GM19463 (cell line): ENCODE results near the gene FOXA2.

Experiments used
- ATAC-seq: cut with Tn5 transposase; IDR thresholded peaks from one replicate; pipeline ENCODE4 v1.9.1; 2021; ENCODE audit warnings: mild to moderate bottlenecking, moderate library complexity; ENCODE audit not compliant: unreplicated experiment

FOXA2 gene

DNA sequence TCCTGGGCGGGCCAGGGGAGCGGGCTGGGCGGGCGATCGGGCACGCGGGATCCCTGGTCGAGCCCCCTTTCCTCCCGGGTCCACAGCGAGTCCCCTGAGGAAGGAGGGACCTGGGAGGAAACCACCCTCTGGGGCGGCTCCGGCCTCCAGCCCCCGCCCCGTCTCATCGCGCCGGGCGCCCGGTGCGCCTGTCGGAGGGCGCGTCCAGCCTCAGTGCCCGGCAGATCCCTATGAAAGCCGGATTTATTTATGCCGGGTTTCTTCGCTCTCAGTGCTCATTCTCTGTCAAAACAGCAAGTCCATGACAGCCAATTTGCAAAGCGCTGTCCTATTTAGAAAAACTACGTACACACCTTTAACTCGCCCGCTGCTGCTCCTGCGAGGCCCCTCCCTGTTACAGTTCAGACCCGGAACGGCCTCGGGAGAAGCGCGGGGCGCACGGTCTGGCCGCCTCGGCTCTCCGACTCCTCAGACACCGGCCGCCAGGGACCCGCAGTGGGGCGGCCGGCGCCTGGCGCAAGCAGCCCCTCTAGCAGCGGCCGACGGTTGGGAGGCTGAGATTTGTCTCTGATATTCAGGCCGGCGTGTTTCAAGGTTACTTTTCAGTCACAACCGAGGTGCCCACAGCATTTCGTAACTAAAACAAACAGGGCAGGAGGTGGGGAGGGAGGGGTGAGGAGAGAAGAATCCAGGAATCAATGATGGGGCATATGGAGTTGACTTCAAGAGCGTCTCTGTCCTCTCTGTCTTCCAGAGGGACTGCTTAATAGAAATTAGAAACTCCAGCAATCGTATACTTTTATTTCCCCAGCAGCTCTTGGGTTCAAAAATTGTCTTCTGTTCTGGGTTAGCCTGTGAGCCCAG lies 782 bp upstream of the FOXA2 start:
- ATAC-seq, result no peak

DNA sequence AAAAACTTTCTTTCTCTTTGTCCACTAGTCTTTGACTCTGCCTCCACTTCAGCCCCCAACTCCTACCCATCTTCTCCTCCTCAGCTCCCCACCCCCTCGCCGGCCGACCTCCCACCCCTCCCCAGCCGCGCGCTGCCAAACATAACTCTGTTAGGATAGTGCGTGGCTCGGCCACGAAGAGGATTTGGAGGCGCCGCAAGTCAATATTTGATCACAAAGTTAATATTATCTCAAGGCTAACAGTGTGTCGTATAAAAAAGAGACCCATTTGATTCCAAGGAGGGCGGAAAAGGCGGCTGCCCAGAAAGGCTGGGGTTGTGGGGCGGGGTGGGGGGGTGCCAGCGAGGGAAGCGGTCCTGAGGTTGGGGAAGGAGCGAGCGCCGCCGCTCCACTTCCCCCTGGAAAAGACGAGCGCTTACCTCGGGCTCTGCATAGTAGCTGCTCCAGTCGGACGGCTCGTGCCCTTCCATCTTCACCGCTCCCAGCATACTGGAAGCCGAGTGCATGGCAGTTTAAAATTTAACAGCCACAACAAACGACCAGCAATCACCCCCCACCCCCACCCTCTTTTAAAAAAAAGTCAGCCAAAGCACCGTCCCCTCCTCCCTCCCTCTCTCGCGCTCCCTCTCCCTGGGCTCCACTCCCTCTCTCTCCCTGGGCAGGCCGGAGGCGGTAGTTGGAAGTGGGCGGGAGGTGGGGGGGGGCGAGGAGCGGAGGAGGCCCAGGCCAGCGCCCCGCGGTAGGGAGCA lies 425 bp downstream of the FOXA2 start:
- ATAC-seq, result no peak

DNA sequence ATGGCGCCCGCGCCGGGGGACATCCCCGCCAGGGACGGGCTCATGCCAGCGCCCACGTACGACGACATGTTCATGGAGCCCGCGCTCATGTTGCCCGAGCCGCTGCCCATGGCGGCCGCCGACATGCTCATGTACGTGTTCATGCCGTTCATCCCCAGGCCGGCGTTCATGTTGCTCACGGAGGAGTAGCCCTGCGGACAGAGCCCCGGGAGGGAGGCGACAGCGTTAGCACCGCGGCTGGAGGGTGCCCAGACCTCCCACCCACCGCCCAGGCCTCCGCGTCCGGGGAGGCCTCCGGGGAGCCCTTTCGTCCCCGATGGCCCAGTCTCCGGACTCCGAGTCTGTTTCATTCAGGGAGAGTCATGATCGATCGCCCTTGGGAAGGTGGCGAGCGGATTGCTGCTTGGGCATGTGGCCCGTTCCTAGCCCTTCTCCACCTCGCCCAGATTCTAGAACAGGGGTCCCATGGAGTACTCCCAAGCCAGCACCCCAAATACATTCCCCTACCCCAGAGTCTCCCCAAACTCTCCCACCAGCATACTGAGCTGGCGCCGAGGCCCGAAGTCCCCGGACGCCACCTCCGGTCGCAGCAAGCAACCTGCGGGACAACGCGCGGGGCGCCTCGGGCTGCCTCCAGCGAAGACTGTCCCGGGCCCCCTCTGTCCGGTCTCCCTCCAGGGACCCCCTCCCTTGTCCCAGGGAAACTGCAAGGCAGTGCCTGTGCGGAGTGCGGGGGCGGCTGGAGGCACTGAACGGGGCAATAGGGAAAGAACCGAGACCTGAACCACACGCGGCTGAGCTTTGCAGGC lies 1.2 kb downstream of the FOXA2 start:
- no peak for ATAC-seq

DNA sequence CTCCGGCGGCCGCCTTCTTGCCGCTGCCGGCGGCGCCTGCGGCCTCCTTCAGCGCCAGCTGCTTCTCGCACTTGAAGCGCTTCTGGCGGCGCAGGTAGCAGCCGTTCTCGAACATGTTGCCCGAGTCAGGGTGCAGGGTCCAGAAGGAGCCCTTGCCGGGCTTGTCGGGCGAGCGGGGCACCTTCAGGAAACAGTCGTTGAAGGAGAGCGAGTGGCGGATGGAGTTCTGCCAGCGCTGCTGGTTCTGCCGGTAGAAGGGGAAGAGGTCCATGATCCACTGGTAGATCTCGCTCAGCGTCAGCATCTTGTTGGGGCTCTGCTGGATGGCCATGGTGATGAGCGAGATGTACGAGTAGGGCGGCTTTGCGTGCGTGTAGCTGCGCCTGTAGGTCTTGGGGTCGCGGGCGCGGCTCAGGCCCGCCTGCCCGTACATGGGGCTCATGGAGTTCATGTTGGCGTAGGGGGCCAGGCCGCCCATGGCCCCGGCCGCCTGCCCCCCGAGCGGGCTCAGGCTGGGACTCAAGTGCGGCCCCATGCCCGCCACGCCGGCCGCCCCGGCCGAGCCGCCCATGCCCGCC lies 1.9 kb downstream of the FOXA2 start:
- ATAC-seq, result no peak

DNA sequence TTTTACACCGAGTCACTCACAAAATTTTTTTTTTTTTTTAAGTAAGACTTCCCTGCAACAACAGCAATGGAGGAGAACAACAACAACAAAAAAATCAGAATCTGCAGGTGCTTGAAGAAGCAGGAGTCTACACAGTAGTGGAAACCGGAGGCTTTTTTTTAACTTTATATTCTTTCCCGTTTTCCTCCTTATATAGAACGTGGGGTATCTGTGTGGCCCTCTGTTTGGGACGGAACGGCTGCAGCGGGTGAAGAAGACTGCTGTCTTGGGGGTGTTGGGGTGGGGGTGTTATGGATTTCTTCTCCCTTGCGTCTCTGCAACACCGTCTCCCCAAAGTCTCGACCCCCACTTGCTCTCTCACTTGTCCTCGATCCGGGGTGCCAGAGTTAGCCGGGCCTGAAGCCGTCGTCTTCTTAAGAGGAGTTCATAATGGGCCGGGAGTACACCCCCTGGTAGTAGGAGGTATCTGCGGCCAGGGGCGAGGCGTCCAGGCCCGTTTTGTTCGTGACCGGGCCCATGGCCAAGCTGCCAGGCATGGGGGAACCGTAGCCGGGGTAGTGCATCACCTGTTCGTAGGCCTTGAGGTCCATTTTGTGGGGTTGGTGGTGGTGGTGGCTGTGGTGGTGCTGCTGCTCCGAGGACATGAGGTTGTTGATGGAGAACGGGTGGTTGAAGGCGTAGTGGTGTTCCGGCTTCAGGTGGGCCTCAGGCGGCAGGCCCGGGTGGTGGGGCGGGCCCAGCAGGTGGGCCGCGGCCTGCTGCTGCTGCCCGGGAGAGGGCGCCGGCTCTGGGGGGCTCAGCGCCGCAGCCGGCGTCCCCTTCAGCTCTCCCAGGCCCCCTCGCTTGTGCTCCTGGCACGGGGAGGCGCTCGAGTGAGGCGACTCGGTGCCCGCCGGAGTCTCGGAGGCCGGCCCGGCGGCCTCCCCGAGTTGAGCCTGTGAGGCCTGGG lies 2.7 kb downstream of the FOXA2 start:
- no peak for ATAC-seq

DNA sequence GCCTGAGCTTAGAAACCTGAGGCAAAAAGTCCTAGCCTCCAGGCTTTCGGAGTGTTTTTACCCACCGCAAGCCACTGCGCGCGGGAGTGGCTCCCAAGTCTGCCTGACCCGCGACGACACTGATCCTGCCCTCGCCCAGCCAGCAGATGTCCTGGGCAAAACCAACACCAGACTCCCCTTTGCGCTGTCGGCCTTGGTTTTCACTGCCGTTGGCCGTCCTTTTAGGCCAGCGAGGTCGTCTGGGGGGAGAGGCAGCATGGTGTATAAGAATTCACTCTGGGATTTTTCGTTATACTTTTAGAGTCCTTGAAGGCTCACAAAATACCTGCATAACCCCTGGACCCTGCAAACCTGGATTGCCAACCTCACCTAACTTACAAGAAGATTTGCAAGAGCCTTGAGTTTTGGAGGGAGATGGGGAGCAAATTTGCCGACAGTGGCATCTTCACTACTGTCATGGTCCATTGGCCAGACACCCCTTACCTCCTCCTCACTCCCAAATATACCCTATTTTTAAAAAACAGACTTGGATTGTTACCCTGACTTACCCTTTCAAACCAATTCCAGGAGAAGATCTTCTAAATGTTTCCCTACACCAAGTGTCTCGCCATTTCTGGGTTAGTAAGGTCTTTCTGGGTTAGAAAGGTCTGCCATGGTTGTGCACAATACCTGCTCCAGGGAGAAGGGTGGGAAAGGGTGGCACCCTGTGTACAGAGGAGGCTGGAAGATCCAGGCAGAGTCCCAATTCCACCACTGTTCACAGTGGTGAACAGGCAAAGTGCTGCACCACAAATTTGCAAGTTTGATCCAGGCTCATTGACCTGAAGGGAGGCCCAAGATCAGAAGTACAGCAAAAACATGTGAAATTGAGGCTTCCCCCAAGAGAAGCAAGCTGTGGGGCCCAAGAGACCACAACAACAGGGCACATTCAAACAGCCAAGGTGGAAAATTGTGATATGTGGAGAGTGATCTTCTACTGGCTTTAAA lies 4.4 kb downstream of the FOXA2 start:
- ATAC-seq, result no peak

DNA sequence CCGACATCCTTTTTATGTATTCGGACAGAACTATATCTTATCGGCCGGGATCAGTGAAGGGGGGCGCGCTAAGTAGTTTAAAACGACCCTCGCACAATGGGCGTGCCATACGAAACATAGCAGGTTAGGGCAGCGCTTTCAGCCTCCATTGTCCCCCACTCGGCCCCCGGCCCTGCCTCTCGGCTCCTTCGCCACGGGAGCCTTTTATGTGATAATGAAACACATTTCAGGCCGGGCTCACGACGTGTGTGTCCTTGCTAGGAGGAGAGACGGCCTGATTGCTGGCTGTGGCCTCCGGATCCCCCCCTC lies 5.3 kb downstream of the FOXA2 start:
- no peak for ATAC-seq

DNA sequence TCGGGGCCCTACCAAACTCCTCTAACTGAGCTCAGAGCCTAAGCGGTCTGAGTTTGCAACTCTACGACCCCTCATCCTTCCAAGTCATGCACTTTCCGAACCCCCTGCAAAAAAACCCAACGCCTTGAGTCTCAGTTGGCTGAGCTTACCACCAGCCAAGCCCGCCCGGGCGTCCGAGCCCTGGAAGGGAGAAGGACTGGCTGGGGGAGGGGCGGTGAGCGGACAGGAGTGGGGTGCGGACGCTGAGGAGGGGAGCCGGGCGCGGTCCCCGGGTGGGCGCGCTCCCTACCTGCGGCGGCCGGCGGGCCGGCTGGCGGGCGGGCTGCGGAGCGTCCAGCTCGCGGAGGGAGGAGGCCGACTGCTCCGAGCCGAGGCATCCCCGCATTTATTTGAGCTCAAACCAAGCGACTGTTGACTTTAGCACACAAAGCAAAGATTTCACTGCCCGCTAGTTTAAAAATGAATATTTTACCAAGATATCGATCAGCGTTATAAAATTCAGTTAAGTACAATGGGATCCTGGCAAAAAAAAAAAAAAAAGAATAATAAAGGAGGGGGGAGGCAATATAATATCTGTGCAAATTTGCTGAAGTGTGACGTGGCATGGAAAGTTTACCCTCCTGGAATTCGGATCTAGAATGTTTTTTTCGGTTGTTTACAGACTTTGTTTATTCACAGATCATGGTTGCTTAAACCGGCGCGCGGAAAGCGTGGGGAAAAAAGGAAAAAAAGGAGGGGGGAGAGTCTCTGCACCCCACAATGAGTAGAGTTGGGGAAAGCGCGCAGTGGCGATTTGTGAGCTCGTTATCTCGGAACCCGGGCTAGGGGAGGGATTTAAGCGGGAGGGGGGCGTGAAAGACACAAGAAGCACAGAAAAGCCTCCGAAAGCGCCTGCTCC lies 5.9 kb downstream of the FOXA2 start:
- no peak for ATAC-seq

DNA sequence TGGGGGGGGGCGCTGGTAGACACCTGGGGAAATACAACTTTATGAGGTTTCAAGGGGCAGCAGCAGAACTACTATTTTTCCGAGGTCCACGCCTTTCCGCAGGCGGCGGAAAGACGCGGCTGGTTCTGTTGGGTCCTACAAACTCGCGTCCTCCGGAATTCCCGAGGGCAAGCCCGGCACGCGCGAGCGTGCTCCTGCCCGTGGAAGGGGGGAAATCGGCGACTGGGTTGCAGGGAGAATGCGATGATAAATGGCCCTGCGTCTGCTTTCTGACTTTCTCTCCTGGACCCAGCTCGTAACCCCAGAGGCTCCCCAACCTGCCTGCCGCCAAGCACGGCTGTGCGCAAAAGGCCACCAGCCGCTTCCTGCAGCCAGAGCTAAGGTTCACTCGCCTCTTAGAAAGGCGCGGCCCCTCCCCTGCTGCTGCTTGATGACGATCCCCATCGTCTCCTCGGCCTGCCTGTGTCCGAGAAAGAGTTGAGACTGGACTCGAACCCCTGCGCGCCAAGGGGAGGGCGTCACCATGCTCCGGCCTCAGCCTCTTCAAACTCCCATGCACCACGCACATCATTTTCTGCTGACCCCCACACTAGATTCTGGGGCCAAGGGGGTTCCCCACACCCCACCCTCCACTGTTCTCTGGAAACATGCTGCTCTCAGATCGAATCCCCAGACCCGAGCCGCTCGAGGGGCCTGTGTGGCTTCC lies 6.7 kb downstream of the FOXA2 start:
- no peak for ATAC-seq

DNA sequence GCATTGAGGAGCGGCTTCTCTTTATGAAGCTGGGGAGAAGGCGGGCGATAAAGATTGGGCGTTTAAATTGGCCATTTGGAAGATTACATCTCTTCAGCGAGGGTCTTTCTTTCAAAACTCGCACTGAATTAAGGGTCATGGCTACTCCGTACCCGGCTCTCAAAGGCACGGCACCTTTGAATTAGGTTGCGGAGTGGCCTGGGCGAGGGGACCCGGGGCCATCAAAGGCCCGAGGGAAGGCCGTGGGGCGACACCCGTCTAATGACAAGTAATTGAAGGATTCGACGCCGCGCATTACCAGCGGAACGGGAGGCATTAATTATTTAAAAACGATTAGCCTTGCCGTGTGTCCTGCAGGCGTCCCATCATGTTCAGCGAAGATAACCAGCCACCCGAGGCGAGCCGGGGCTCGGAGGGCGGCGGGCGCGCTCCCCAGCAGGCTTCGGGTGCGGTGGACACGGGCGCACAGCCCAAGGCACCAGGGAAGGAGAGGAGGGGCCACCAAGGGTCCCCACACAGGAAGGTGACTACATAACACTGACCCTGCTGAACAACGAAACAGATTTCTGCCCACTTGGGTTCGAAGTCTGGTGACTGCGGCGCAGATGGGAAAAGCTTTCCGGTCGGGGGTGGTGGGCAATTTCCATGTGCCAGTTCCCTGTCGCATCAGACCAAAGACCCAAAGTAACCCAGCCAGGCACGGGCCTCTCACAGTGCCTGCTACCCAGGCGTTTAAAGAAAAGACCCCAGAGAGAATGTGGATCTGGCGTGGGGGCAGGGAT lies 7.4 kb downstream of the FOXA2 start:
- no peak for ATAC-seq

DNA sequence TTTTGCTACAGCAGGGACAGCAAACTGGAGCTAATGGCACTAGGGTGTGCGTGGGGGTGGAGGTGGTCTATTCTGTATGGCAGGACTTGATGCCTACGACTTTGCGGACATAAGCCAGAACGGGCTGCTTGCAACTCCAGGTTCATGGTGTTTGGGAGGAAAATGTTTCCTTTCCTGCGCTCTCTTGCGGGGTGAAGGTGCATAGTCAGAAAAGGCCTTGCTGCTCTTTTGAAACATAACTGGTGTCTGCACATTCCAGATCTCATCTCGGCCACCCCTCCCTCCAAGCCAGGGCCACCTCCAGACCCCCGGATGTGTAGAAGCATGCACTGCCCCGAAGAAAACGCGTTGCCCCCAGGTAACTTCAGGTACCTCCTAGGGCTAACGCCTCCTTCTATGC lies 8.1 kb downstream of the FOXA2 start:
- no peak for ATAC-seq

DNA sequence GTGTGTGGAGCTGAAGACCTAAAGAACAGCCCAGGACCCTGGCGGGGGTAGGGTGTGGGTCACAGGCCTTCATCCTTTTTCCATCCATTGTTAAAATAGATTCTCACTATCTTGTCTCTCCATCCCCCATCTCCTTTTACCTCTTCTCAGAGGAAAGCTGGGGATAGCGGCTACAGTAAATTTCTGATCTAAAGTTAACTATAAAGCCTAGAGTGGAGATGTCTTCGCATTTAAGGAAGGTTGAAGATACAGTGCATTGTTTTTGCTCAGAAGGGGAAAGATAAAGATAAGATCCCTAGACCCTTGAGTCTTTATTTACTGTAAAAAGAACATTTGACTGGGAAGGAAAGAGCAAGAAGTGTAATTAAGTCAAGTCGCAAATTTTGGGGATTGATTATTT lies 8.6 kb downstream of the FOXA2 start:
- ATAC-seq, result no peak

DNA sequence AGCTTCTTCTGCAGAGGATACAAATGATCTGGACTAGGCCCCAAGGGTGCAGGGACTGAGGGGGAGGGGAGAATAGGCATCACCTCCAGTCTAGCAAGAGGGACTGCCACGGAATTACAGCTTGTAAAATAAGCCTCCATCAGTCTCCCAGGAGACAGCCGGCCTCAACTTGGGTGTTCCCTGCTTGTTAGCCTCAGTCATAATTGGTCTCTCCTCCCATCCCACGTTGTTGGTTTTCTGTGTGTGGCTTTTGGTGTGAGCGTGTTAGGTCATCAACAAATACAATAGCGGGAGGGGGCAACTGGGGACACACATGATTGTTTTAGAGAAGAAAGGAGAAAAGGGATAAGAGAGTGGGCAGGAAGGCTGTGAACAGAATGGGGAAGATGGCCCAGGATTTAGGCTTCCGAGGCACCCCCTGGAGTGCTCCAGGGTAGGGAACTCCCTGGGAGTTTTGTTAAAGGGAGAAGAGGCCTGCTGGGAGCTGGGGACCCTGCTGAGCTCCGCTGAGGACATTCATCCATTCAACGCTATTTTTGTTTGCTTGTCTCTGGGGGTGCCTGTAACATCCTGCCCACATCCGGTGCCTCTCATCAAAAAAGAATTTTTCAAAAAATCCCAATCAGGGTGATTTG lies 9.2 kb downstream of the FOXA2 start:
- ATAC-seq, result no peak

DNA sequence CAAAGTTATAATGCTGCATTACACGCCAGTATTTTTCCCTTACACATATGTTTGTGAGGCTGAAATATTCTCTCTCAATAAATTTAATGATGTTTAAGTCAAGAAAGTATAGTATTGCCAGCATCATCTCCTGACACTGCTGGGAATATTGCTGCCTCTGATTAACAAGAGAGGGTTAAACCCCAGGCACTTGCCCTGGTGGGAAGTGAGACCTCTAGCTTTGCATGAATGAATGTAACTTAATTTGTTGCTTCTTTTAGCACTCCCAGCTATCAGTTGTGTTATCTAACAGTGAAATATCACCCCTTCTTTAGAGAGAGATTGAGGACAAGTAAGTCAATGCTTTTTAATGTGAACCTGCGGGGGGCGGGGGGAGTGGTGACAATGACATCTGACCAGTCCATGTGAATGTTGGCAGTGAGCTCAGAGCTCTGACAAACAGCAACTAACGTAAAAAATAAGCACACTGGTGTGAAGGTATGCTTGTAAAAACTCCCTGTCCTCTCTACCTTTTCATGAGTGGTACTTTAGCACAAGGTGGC lies 9.8 kb downstream of the FOXA2 start:
- ATAC-seq, result no peak

DNA sequence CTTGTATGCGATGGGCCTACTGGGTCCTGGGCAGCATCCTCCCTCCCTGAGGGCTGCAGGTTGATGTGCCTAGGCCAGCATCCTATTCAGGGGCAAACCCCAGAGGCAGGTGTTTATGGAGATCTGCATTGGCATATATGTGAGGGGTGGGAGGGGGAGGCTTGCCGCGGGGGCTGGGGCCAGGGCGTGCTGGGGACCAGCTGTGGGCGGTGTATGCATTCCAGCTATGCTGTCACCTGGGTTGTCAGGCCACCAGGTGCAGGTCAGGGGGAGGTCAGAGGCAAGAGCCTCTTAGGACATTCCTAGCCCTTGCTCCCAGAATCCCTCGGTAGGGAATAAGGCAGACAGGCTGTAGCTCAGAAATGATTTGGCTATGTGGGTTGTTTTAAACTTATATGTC lies 11.9 kb downstream of the FOXA2 start:
- ATAC-seq, result no peak

DNA sequence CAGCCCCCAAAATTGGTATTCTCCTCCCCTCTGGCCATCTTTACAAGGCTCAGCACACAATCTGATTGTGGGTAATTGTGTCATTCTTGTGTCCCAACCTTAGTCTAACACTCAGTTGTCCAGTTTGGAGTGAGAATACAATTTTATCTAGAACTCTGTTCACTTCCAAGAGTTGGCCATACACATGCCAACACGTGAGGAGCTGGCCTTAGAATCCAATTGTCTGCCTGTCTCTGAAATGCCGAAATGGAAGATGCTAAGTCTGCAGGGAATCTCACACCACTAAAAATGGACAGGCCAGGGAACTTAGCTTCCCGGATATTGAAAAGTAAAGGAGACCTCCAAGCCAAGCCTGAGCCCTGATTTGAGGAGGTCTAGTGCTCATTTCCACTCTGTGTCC lies 12.3 kb downstream of the FOXA2 start:
- ATAC-seq, result no peak
